ENCODE measurements around the gene EEFSEC.

GRCh38 chr3:128425142-128425845 is 272.0 kb downstream of the EEFSEC start:
- no peak for TF ChIP-seq EZH2 (IDR thresholded peaks at IDR 0.05)
- TF ChIP-seq, protein P1, sequence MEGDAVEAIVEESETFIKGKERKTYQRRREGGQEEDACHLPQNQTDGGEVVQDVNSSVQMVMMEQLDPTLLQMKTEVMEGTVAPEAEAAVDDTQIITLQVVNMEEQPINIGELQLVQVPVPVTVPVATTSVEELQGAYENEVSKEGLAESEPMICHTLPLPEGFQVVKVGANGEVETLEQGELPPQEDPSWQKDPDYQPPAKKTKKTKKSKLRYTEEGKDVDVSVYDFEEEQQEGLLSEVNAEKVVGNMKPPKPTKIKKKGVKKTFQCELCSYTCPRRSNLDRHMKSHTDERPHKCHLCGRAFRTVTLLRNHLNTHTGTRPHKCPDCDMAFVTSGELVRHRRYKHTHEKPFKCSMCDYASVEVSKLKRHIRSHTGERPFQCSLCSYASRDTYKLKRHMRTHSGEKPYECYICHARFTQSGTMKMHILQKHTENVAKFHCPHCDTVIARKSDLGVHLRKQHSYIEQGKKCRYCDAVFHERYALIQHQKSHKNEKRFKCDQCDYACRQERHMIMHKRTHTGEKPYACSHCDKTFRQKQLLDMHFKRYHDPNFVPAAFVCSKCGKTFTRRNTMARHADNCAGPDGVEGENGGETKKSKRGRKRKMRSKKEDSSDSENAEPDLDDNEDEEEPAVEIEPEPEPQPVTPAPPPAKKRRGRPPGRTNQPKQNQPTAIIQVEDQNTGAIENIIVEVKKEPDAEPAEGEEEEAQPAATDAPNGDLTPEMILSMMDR (IDR thresholded peaks at IDR 0.05), result no peak
